IPS-15b (cell line): ENCODE measurements around the gene FLAD1.
"Not testable (repeated sequence)": the region's sequence is repeated elsewhere in the genome, so short reads cannot be mapped to it uniquely, and the experiment has no call there.

Experiments used
- H3K27me3 ChIP-seq: one replicate; pipeline ENCODE4 v1.6.1; 2013; ENCODE audit warnings: low read length; ENCODE audit not compliant: control insufficient read depth, insufficient read depth
- H3K36me3 ChIP-seq: one replicate; pipeline ENCODE4 v1.6.1; 2013; ENCODE audit warnings: low read length; ENCODE audit not compliant: control insufficient read depth, insufficient read depth
- H3K4me1 ChIP-seq: one replicate; pipeline ENCODE4 v1.6.1; 2013; ENCODE audit warnings: mild to moderate bottlenecking, low read length; ENCODE audit not compliant: control insufficient read depth, insufficient read depth
- H3K4me3 ChIP-seq: one replicate; pipeline ENCODE4 v1.5.1; 2013; ENCODE audit warnings: low read depth, low read length
- H3K9ac ChIP-seq: one replicate; pipeline ENCODE4 v1.6.1; 2013; ENCODE audit warnings: low read depth, mild to moderate bottlenecking, low read length
- H3K9me3 ChIP-seq: one replicate; pipeline ENCODE4 v1.6.1; 2013; ENCODE audit warnings: mild to moderate bottlenecking, low read length; ENCODE audit not compliant: control insufficient read depth, insufficient read depth

FLAD1 gene

DNA sequence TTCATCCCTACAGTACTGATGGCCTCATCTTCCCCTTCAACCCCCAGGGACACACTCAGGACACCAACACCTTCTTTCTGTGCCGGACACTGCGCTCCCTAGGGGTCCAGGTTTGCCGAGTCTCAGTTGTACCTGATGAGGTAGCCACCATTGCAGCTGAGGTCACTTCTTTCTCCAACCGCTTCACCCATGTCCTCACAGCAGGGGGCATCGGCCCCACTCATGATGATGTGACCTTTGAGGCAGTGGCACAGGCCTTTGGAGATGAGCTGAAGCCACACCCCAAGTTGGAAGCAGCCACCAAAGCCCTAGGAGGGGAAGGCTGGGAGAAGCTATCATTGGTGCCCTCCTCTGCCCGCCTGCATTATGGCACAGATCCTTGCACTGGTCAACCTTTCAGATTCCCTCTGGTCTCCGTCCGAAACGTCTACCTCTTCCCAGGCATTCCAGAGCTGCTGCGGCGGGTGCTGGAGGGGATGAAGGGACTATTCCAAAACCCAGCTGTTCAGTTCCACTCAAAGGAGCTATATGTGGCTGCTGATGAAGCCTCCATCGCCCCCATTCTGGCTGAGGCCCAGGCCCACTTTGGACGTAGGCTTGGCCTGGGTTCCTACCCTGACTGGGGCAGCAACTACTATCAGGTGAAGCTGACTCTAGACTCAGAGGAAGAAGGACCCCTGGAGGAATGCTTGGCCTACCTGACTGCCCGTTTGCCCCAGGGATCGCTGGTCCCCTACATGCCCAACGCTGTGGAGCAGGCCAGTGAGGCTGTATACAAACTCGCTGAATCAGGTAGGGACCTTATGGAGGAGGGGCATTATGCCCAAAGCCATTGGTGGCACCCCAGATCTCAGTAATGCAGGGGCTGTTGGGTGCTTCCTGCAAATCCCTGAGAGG lies 5.2 kb downstream of the FLAD1 start:
- Histone ChIP-seq H3K4me3 (no peak overlapping the region), H3K9me3 (no peaks in the 10 kb centered on the region), H3K9ac (no peak overlapping the region), H3K4me1 (peaks cover 3% of the 10 kb centered on the region), H3K36me3 (peaks cover 41% of the 10 kb centered on the region), H3K27me3 (no peaks in the 10 kb centered on the region)

DNA sequence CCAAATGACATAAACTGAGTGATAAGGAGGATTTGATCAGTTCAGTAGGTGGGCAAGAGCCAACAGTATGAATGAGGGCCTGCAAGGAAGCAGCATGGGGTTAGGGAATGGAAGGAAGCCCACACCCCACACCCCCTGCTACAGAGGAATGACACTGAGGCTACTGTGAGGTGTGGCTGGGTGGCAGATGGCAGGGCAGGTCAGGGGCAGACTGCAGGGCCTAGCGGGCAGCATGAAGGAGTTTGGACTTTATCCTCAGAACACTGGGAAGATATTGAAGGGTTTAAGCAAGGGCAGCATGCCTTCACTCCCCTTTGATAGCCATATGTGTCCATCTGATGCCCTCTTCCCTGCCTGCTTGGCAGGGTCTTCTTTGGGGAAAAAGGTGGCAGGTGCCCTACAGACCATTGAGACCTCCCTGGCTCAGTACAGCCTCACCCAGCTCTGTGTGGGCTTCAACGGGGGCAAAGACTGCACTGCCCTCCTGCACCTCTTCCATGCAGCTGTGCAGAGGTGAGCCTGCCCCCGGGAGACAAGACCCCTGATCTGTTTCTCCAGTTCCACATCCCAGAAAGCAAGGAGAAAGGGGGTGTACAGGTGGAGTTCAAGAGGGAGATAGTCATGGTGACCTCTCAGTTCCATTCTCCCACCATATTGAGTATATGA lies 6.2 kb downstream of the FLAD1 start:
- Histone ChIP-seq H3K4me1 (peaks cover 3% of the 10 kb centered on the region), H3K9ac (no peak overlapping the region), H3K4me3 (no peak overlapping the region), H3K9me3 (no peaks in the 10 kb centered on the region), H3K36me3 (peaks cover 41% of the 10 kb centered on the region), H3K27me3 (no peaks in the 10 kb centered on the region)

DNA sequence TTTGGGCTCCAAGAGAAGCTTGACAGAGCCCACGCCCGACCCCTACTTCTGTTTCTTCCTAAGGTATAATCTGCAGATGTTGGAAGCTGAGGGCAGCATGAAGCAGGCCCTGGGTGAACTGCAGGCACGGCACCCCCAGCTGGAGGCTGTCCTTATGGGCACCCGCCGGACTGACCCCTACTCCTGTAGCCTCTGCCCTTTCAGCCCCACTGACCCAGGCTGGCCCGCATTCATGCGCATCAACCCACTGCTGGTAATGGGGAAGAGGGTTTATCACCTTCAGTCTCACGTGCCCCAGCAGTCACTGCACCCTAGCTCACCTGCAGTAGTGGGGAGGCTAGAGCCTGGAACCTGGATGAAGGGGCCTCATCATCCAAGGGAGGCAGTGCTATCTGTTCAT lies 7.1 kb downstream of the FLAD1 start:
- Histone ChIP-seq H3K27me3 (no peaks in the 10 kb centered on the region), H3K4me3 (no peak overlapping the region), H3K9ac (no peak overlapping the region), H3K9me3 (no peaks in the 10 kb centered on the region), H3K4me1 (peaks cover 3% of the 10 kb centered on the region), H3K36me3 (peaks cover 41% of the 10 kb centered on the region)

DNA sequence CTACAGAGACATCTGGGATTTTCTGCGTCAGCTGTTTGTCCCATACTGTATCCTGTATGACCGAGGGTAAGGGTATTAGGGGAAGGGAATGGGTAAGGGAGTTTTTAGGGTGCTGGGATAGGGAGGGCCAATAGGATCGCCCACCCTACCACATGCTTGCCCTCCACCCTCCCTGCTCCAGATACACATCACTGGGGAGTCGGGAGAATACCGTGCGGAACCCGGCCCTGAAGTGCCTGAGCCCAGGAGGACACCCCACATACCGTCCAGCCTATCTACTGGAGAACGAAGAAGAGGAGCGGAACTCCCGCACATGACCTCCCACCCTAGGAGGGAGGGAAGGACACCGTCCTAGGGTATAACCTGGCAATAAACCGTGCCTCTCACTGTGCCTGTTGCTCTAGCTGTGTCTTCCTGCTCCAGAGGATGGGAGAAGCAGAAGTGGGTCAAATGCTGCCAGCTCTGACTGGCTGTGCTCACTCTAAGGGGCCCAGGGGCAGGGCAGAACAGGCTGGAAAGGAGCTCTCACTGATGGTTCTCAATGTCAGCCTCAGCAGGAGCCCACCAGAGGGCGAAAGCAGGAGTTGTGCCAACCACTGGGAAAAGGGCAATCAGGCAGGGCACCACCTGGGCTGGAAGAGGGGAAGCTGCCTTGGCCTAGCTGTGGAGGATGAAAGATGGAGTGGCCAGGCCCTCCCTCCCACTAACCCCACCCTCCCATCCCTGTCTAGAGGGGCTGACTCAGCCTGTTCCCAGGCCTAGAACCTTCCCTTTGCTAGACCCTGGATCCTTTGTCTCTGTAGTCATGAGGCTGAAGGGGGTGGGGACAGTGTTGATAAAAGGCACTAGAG lies 9.8 kb downstream of the FLAD1 start:
- H3K9ac ChIP-seq, result no peak overlapping the region
- no peak overlapping the region for H3K4me3 ChIP-seq
- peaks cover 29% of the 10 kb centered on the region for H3K36me3 ChIP-seq

GRCh38 chr1:154993572-154994268 lies 10.6 kb downstream of the FLAD1 start, which contains the start of gene LENEP:
TSS of gene LENEP (plus strand) at chr1:154993586. CDS start at chr1:154993608, 22 bp downstream.
- no peaks in the 10 kb centered on the region for H3K9me3 ChIP-seq
- no peak within 1 kb of the TSS for H3K9ac ChIP-seq
- peaks cover 5% of the 10 kb centered on the region for H3K27me3 ChIP-seq
- H3K36me3 ChIP-seq, result peaks cover 21% of the 10 kb centered on the region
- H3K4me1 ChIP-seq, result peaks cover 3% of the 10 kb centered on the region
- H3K4me3 ChIP-seq, result no peak within 1 kb of the TSS

More for the DNA sequence above, 9.8 kb downstream of the FLAD1 start:
- Histone ChIP-seq H3K9me3 (no peaks in the 10 kb centered on the region), H3K4me1 (peaks cover 3% of the 10 kb centered on the region), H3K27me3 (peaks cover 4% of the 10 kb centered on the region)

DNA sequence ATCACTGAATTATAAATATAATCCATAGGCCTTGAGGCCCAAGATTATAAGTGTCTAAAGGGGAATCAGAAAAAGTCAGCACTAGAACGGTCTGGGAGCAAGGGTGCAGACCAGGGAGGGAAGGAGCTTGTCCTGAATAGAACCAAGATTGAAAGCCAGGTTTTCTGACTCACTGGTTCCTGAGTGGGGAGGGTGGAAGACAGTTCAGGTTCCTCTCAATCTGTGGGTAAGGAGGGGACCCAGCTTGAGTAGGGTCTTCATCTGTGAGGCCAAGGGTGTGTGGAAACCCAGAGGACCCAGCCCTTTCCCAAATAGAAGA lies 11.1 kb downstream of the FLAD1 start:
- Histone ChIP-seq H3K27me3 (peaks cover 5% of the 10 kb centered on the region), H3K36me3 (peaks cover 16% of the 10 kb centered on the region), H3K4me1 (peaks cover 3% of the 10 kb centered on the region), H3K9ac (no peak overlapping the region), H3K4me3 (no peak overlapping the region), H3K9me3 (no peaks in the 10 kb centered on the region)

DNA sequence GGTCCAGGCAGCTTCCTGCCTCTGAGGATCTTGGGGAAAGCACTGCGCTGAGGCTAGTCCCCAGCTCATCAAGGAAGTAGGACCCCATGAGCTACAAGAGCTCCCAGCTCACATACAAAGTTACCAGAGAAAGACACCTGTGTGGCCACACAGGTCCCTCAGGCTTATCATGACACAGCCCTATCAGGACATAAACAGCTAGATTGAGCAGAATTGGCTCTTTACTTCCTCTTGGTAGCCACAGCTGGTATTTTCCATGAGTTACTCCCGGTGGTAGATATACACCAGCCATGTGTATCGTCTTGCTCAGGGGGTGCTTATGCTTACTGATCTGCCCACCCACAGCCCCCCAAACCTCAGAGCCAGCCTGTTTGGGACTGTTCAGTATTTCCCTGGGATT lies 11.4 kb downstream of the FLAD1 start:
- Histone ChIP-seq H3K4me3 (no peak overlapping the region), H3K36me3 (peaks cover 12% of the 10 kb centered on the region), H3K27me3 (peaks cover 5% of the 10 kb centered on the region), H3K9ac (no peak overlapping the region), H3K4me1 (peaks cover 3% of the 10 kb centered on the region), H3K9me3 (no peaks in the 10 kb centered on the region)

GRCh38 chr1:154995301-154995983 lies 12.3 kb downstream of the FLAD1 start:
- not testable (repeated sequence) for H3K36me3 ChIP-seq, H3K9ac ChIP-seq, H3K4me1 ChIP-seq, H3K27me3 ChIP-seq, H3K4me3 ChIP-seq, H3K9me3 ChIP-seq

DNA sequence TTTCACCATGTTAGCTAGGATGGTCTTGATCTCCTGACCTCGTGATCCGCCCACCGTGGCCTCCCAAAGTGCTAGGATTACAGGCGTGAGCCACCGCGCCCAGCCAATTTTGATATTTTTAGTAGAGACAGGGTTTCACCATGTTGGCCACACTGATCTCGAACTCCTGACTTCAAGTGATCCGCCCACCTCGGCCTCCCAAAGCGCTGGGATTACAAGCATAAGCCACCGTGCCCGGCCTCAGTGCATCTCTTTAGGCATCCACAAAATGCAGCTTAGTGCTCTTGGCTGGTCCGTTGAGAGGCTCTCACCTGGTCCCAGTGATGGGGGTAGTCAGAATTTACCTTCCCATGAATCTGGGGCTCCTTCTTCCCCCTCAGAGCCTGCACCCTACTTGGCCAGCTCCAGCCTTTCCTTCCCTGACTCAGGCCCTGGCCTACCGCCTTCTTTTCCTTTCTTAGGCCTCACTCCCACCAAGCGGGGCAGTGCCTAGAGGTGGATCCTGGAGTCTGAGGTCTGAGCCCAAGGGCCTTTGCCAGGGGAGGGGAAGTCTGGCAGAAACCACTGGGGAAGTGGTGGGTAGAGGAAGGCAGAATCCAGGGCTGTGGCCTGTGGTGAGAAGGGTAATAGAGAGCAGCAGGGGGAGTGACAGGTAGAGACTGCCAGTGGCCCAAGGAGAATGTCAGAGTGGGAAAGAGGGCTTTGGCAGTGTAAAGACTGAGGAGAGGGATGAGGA lies 14.0 kb downstream of the FLAD1 start:
- H3K4me3 ChIP-seq, result no peak overlapping the region
- no peaks in the 10 kb centered on the region for H3K9me3 ChIP-seq
- H3K27me3 ChIP-seq, result peaks cover 5% of the 10 kb centered on the region
- peaks cover 3% of the 10 kb centered on the region for H3K4me1 ChIP-seq
- H3K9ac ChIP-seq, result no peak overlapping the region
- no peaks in the 10 kb centered on the region for H3K36me3 ChIP-seq

DNA sequence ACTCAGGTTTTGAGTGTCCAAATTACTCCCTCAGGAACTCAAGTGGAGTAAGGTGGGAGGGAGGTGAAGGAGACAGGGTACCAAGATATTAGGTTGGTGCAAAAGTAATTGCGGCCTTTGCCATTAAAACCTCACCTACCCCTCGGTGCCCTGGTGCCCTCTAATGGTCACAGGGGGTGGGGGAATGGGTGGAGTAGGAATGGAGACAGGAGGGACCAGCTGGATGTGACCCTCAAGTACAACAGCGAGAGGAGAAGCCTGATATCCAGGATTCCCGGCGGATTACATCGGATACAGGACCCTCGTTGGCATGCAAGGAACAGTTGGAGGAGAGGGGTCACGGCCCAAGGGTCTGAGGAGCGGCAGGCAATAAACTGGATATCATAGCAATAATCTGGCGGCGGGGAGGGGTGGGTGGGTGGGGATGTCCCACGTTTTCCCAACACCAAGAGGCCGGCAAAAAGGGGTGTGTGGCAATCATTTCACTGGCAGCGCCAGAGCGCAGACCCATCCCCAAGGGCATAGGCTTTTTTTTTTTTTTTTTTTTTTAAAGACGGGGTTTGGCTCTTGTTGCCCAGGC lies 15.1 kb downstream of the FLAD1 start:
- Histone ChIP-seq H3K27me3 (peaks cover 5% of the 10 kb centered on the region), H3K9ac (no peak overlapping the region), H3K36me3 (no peaks in the 10 kb centered on the region), H3K4me1 (no peaks in the 10 kb centered on the region), H3K9me3 (no peaks in the 10 kb centered on the region), H3K4me3 (no peak overlapping the region)
